Ovary (tissue), 9 donors: Measurements from ENCODE around the gene CALM1. TPM values are rescaled to one million over a fixed set of nuclear protein-coding genes. Genes with fewer than 3 reads are reported as not detected.

Source experiments
- DNase-seq, 5 donors: peaks; one replicate each; pipeline ENCODE4 v3.0.0-alpha.2; 2019 to 2020
- H3K27ac ChIP-seq, 2 donors: fragments of 200-600 bp; one replicate each; pipeline versions ENCODE4 v1.5.1 to v1.8.0; 2019 to 2022
- H3K27me3 ChIP-seq: fragments of 200-600 bp; one replicate; pipeline ENCODE4 v1.8.0; 2022
- H3K36me3 ChIP-seq: fragments of 200-600 bp; sonication (generic); one replicate; pipeline ENCODE4 v1.5.1; 2019
- H3K4me1 ChIP-seq: one replicate; pipeline ENCODE4 v1.8.1; 2013; ENCODE audit warnings: mild to moderate bottlenecking, moderate library complexity; ENCODE audit not compliant: insufficient read depth
- H3K4me3 ChIP-seq: fragments of 200-600 bp; sonication (generic); one replicate; pipeline ENCODE4 v1.5.1; 2017
- H3K9me3 ChIP-seq, 2 donors: fragments of 200-600 bp in 1 of 2; sonication (generic) in 1 of 2; one replicate each; pipeline versions ENCODE4 v1.5.1 to v1.8.1; 2013 to 2019; ENCODE audit warnings: mild to moderate bottlenecking in 1 of 2, moderate library complexity in 1 of 2
- EP300 ChIP-seq: sonication (generic); formaldehyde crosslinking; IDR thresholded peaks from one replicate; pipeline ENCODE4 v1.6.1; 2017; ENCODE audit warnings: antibody characterized with exemption
- POLR2A ChIP-seq: fragments of 450-650 bp; IDR thresholded peaks from one replicate; pipeline ENCODE4 v1.6.1; 2017; ENCODE audit warnings: antibody characterized with exemption, mild to moderate bottlenecking, moderate library complexity
- WGBS, 3 donors: extraction: QIAGEN DNeasy Blood & Tissue Kit in 1 of 3; methylation state at CpG; one replicate each; pipeline versions ENCODE4 v1.1.5 to v1.1.7; 2013 to 2017; 5-methylcytosine and 5-hydroxymethylcytosine counted together
- intact Hi-C, 4 donors: fragments of 100-400 bp; cut with DNase I; formaldehyde crosslinking; loops; one replicate each; pipeline versions ENCODE4 v1.11.0 to v1.15.1; 2022 to 2023
- polyA plus RNA-seq, 2 donors: library from polyadenylated mRNA; stranded (reverse); fragments of 200-250 nt in 1 of 2; fragments of 350-450 nt in 1 of 2; fragmentation: Illumina TruSeq in 1 of 2; extraction: RNeasy Lipid Tissue Mini Kit (QIAGEN cat#74804) in 1 of 2; gene quantifications; one replicate each; pipeline ENCODE4 v1.2.3, GENCODE V29; 2013 to 2014
- total RNA-seq, 7 donors: library from RNA; depleted of rRNA in 2 of 7; stranded (reverse); fragments of >200 nt in 2 of 7; fragmentation: NEBNext Ultra II Directional in 3 of 7; extraction: Animal tissue kit (Norgen Biotek cat#: 25700) in 3 of 7; gene quantifications; one replicate each; pipeline versions ENCODE4 v1.1.0 to v1.2.4, GENCODE V29; 2016 to 2023
- TF ChIP-seq, protein P1 (sequence below), 3 donors: fragments of 450-650 bp in 2 of 3; fragments of 200-600 bp in 1 of 3; IDR thresholded peaks; one replicate each; pipeline versions ENCODE4 v1.5.1 to v1.8.0; 2016 to 2022; ENCODE audit warnings: antibody characterized with exemption in 3 of 3, mild to moderate bottlenecking in 1 of 3
- donor health status: DM: no; HTN: no; CAD: no; lungs with moderate emphysema.
- donor health status: DM: no; HTN: no; CAD: no.
- donor health status: Bipolar disorder and iron deficiency.
- donor health status: DM: yes; HTN: yes; CAD: no.
- donor health status: DM: no; HTN: no; CAD: no.
- donor health status: DM: yes; HTN: yes; CAD: no.

The CALM1 gene
- total and polyA plus RNA-seq, 9 donors, result 122 to 514 (median 225) TPM

DNA sequence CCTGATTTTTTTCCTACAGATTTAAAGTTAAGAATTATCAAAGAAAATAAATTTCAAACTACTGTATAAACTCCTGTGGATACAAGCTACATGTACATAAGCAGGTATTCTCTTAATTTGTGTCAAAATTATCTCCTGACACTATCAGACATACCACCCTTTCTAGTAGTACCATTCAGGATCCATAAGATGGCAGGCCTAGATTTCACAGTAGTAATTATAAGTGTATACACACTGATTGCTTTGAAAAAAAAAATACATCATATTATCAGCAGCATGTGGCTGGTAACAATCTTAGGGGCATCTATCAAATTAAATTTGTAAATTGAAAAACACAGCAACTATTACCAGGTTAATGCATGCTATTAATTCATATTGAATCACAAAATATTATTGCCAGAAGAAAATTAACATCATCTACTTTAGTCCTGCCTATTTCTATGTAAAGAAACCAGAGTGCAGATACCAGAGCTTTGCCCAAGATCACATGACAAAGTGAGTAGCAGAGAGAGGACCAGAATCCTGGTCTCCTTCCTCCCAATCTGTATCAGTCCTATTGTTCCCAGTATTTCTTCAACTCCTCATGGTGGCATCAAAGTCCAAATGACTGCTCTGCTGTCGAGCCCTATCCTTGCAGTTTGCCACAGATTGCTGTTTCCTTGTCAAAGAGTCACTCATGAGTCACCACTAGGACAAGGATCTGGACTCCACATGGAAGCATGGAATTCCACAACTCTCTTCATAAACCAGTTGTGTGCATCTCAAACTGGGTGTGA is 27.7 kb upstream of the CALM1 start:
- intact Hi-C loops, result no loop called here
- no peak overlapping the region for H3K4me3 ChIP-seq
- DNase-seq, result no peak
- no peaks in the 10 kb centered on the region for H3K4me1 ChIP-seq
- no peak overlapping the region for H3K27ac ChIP-seq
- TF ChIP-seq EP300 (no peak), POLR2A (no peak)
- TF ChIP-seq, protein P1, sequence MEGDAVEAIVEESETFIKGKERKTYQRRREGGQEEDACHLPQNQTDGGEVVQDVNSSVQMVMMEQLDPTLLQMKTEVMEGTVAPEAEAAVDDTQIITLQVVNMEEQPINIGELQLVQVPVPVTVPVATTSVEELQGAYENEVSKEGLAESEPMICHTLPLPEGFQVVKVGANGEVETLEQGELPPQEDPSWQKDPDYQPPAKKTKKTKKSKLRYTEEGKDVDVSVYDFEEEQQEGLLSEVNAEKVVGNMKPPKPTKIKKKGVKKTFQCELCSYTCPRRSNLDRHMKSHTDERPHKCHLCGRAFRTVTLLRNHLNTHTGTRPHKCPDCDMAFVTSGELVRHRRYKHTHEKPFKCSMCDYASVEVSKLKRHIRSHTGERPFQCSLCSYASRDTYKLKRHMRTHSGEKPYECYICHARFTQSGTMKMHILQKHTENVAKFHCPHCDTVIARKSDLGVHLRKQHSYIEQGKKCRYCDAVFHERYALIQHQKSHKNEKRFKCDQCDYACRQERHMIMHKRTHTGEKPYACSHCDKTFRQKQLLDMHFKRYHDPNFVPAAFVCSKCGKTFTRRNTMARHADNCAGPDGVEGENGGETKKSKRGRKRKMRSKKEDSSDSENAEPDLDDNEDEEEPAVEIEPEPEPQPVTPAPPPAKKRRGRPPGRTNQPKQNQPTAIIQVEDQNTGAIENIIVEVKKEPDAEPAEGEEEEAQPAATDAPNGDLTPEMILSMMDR (IDR thresholded peaks at IDR 0.05), result no peak
- H3K27me3 ChIP-seq, result no peaks in the 10 kb centered on the region
- H3K9me3 ChIP-seq, result no peaks in the 10 kb centered on the region
- no peaks in the 10 kb centered on the region for H3K36me3 ChIP-seq
- 68 to 86% (median 70%) methylated on average over 1 of the region's 1 CpG for WGBS, 3 donors

DNA sequence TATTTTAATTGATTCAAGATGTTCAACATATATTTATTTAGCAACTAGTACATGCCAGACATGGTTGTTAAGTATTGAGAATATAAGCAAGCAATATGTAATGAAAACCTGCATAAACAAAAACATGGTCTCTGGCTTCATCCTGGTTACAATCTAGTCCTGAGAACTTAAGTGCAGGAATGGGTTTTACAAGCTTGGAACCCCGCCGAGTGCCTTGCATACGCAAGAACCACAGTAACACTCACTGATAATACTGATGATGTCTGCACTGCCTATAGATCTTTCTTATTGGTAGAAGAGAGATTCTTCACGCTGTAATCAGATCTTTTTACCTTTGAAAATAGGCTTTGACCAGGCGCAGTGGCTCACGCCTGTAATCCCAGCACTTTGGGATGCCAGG is 22.9 kb upstream of the CALM1 start:
- Histone ChIP-seq H3K4me1 (no peaks in the 10 kb centered on the region), H3K9me3 (no peaks in the 10 kb centered on the region), H3K4me3 (no peak overlapping the region), H3K36me3 (no peaks in the 10 kb centered on the region), H3K27me3 (no peaks in the 10 kb centered on the region), H3K27ac (no peak overlapping the region)
- WGBS, 3 donors, result 91 to 95% (median 92%) methylated on average over 6 of the region's 6 CpGs
- no peak for TF ChIP-seq POLR2A
- no peak for TF ChIP-seq EP300
- TF ChIP-seq, protein P1 (IDR thresholded peaks at IDR 0.05), result no peak
- DNase-seq, result no peak
- intact Hi-C loops, result no loop called here

- Histone ChIP-seq H3K4me3 (no peak overlapping the region), H3K27ac (no peak overlapping the region), H3K4me1 (no peaks in the 10 kb centered on the region), H3K9me3 (no peaks in the 10 kb centered on the region), H3K36me3 (no peaks in the 10 kb centered on the region), H3K27me3 (no peaks in the 10 kb centered on the region)
- no peak for TF ChIP-seq EP300
- TF ChIP-seq, protein P1 (IDR thresholded peaks at IDR 0.05), result no peak
- no peak for TF ChIP-seq POLR2A
- intact Hi-C loops, result no loop called here
- DNase-seq, result no peak
- WGBS, 3 donors, result 91 to 98% (median 93%) methylated on average over 4 of the region's 4 CpGs
Measured at GRCh38 chr14:90374813-90375212, 22.0 kb upstream of the CALM1 start.

- intact Hi-C loops, result no loop called here
- WGBS, 3 donors, result 83 to 87% (median 86%) methylated on average over 4 of the region's 4 CpGs
- Histone ChIP-seq H3K36me3 (no peaks in the 10 kb centered on the region), H3K4me1 (no peaks in the 10 kb centered on the region), H3K9me3 (no peaks in the 10 kb centered on the region), H3K27me3 (no peaks in the 10 kb centered on the region), H3K4me3 (no peak overlapping the region), H3K27ac (no peak overlapping the region)
- no peak for TF ChIP-seq POLR2A
- TF ChIP-seq EP300, result no peak
- TF ChIP-seq, protein P1 (IDR thresholded peaks at IDR 0.05), result no peak
- no peak for DNase-seq
Measured at GRCh38 chr14:90375934-90376333, 20.9 kb upstream of the CALM1 start.
